Coronary artery (tissue), 2 donors: ENCODE results near the gene SPATA31E1.
"Not testable (repeated sequence)": the region's sequence is repeated elsewhere in the genome, so short reads cannot be mapped to it uniquely, and the experiment has no call there.

ENCODE experiments used
- DNase-seq: peaks from one replicate; pipeline ENCODE4 v3.0.0-alpha.2; 2017; ENCODE audit warnings: low spot score
- H3K27ac ChIP-seq, 2 donors: fragments of 200-600 bp; sonication (generic); one replicate each; pipeline ENCODE4 v1.5.1; 2016 to 2019
- H3K4me3 ChIP-seq: fragments of 200-600 bp; sonication (generic); 2 replicates; pipeline ENCODE4 v1.5.1; 2016; ENCODE audit warnings: mild to moderate bottlenecking, moderate library complexity
- TF ChIP-seq, protein P1 (sequence below): fragments of 200-600 bp; sonication (generic); IDR thresholded peaks from one replicate; pipeline ENCODE4 v1.5.1; 2019; ENCODE audit warnings: antibody characterized with exemption

SPATA31E1 gene

DNA sequence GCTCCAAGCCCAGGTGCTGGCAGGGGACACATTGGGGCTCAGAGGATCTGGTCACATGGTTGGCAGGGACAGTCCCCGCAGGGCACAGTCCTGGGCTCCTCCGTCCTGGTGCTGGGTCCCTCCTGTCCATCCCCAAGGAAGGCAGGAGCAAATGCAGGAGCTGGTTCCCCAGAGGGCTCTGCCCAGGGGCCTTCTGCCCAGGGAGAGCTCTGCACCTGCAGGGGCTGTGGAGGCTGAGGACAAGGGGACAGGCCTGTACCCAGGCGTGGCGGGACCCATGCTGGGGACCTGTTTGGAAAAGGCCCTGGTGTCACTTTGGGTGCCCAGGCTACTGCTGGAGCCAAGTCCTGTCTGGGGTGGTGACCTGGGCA lies 7.2 kb downstream of the SPATA31E1 start:
- TF ChIP-seq, protein P1, sequence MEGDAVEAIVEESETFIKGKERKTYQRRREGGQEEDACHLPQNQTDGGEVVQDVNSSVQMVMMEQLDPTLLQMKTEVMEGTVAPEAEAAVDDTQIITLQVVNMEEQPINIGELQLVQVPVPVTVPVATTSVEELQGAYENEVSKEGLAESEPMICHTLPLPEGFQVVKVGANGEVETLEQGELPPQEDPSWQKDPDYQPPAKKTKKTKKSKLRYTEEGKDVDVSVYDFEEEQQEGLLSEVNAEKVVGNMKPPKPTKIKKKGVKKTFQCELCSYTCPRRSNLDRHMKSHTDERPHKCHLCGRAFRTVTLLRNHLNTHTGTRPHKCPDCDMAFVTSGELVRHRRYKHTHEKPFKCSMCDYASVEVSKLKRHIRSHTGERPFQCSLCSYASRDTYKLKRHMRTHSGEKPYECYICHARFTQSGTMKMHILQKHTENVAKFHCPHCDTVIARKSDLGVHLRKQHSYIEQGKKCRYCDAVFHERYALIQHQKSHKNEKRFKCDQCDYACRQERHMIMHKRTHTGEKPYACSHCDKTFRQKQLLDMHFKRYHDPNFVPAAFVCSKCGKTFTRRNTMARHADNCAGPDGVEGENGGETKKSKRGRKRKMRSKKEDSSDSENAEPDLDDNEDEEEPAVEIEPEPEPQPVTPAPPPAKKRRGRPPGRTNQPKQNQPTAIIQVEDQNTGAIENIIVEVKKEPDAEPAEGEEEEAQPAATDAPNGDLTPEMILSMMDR: no peak
- peak; percentile 69 for DNase-seq
- no peak overlapping the region for H3K27ac ChIP-seq
- H3K4me3 ChIP-seq: no peak overlapping the region

DNA sequence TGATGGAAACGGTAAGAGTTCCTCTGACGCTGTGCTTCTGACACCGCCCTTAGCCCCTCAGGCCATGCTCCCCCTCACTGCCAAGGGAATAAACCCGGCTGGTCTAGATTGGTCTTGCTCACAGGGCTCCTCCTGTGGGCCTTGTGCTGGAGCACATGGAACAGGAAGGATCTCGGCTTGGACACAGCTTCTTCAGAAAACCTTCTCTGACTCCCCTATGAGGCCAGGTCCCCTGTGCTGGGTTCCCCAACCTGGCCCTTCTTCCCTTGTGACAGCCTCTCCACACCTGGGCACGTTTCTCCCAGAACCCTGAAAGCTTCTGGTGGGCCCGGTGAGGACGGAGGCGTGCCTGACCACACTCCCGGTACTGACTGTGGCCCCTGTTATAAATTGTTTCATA lies 8.2 kb downstream of the SPATA31E1 start:
- DNase-seq: no peak
- TF ChIP-seq, protein P1: no peak
- Histone ChIP-seq H3K4me3 (no peak overlapping the region), H3K27ac (no peak overlapping the region)

DNA sequence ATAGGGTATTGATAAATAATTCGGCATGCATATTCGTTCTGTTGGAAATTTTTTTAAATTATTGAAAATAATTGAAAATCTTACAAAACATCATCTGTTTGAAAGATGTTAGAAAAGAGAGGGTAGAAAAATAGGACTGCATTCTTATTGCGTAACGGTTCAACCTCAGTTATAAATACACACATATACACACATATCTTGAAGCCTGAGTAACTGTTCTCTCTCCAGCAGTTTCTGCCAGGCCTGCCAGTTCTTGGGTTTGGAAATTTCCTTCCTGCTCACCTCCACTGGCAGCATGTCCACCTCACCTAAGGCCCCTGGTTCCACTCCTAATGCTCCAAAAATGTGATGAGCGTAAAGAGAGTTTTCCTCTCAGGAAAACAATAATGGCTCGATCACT lies 9.1 kb downstream of the SPATA31E1 start:
- DNase-seq: no peak
- Histone ChIP-seq H3K27ac (no peak overlapping the region), H3K4me3 (no peak overlapping the region)
- TF ChIP-seq, protein P1: no peak

DNA sequence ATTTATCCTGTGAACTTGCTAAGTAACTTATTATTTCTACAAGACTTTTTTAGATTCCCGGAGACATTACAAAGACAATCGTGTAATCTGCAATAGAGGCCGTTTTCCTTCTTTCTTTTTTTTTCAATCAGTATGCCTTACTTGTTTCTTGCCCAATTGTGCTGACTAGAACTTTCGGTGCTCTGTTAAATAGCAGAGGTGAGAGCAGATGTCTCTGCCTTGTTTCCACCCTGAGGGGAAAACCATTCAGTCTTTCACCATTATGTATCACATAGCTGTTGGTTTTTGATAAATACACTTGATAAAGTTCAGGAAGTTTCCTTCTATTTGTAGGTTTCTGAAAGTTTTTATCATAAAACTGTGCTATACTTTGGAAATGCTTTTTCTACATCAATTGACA lies 10.3 kb downstream of the SPATA31E1 start:
- TF ChIP-seq, protein P1: no peak
- no peak overlapping the region for H3K27ac ChIP-seq
- DNase-seq: no peak
- no peak overlapping the region for H3K4me3 ChIP-seq

DNA sequence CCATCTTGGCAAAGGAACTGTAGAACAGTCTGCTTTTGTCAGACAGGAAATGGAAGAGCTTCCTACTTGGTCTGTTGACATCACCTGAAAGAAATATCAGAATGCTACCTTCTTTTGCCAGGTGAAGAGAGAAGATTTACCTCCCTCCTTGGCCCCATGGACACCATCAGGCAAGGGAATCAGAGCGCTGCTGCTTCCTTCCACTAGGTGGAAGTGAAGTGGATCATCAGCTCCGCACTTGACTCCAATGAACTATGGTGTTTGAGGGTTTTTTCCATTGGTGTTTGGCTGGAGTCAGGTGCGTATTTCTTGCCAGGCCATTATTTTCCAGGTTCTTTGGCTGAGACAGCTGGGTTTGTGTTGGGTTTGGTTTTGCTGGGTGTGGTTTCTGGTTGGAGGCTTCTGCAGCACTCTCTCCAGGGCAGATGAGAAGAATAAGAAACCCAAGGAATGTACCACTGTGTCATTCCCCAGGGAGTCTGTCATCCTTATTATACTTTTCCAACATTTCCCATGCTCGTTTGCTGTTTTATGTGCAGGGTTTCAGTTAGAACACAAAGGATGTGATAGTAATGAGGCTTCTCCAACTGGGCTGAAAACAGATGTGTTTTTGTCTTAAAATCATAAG lies 12.4 kb downstream of the SPATA31E1 start:
- Histone ChIP-seq H3K4me3 (no peak overlapping the region), H3K27ac (no peak overlapping the region)
- TF ChIP-seq, protein P1: no peak
- DNase-seq: no peak

DNA sequence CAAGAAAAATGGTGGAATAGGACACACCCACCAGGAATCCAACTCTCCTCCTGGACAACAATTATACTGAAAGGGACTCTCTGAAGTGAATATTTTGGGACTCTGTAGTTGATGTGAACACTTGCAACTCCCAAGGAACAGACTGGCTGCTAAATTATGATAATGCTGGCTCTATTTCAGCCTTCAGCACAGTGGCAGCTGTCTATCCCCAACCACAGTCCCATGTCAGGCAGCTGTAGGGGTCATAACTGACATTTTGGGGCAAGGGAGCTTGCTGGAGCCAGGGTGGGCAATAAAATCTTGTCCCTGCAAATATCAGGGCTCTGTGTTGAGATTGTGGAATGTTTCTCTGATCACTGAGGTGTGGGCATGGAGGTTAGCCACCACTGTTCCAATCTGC lies 14.2 kb downstream of the SPATA31E1 start:
- H3K27ac ChIP-seq: no peak overlapping the region
- no peak overlapping the region for H3K4me3 ChIP-seq
- TF ChIP-seq, protein P1: no peak
- DNase-seq: no peak

DNA sequence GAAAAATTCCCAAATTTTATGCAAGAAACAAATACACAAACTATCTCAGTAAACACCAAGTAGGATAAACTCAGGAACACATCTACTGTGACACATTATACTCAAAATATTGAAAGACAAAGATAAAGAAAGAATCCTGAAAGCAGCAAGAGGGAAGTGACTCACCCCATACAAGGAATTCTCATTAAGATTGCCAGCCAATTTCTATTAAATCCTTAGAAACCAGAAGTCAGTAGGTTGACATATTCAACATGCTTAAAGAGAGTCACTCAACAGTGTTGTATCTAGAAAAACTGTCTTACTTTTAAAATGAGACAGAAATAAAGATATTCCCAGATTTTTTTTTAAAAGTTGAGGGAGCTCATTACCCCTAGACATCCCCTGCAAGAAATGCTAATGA lies 15.5 kb downstream of the SPATA31E1 start:
- TF ChIP-seq, protein P1: no peak
- Histone ChIP-seq H3K4me3 (no peak overlapping the region), H3K27ac (no peak overlapping the region)
- no peak for DNase-seq

DNA sequence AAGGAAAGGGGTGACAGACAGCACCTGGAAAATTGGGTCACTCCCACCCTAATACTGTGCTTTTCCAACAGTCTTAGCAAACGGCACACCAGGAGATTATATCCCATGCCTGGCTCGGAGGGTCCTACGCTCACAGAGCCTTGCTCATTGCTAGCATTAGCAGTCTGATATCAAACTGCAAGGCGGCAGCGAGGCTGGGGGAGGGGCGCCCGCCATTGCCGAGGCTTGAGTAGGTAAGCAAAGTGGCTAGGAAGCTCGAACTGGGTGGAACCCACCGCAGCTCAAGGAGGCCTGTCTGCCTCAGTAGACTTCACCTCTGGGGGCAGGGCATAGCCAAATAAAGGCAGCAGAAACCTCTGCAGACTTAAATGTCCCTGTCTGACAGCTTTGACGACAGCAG lies 19.7 kb downstream of the SPATA31E1 start:
- H3K27ac ChIP-seq, H3K4me3 ChIP-seq, DNase-seq: not testable (repeated sequence)
